Activated CD4-positive, alpha-beta T cell treated with anti-CD3 and anti-CD28 coated beads for 1 hour (primary cell): ENCODE measurements around the gene RSPH9.
"Not testable (repeated sequence)": the region's sequence is repeated elsewhere in the genome, so short reads cannot be mapped to it uniquely, and the experiment has no call there.

Experiments used
- DNase-seq: peaks from one replicate; pipeline ENCODE4 v3.0.0-alpha.2; 2020

The RSPH9 gene

GRCh38 chr6:43689421-43689820, 44.6 kb downstream of the RSPH9 start:
- DNase-seq = no peak

- DNase-seq = no peak
These were observed 50.6 kb downstream of the RSPH9 start for GRCh38 chr6:43695215-43695966.

- DNase-seq = no peak
These were observed 51.1 kb downstream of the RSPH9 start for GRCh38 chr6:43695967-43696291.

GRCh38 chr6:43697421-43697820, 52.6 kb downstream of the RSPH9 start:
- no peak for DNase-seq

GRCh38 chr6:43698584-43699349, 53.9 kb downstream of the RSPH9 start:
- DNase-seq = no peak

GRCh38 chr6:43699564-43700186, 54.8 kb downstream of the RSPH9 start:
- no peak for DNase-seq

GRCh38 chr6:43700939-43701560, 56.2 kb downstream of the RSPH9 start:
- not testable (repeated sequence) for DNase-seq

- no peak for DNase-seq
These were observed 57.3 kb downstream of the RSPH9 start for GRCh38 chr6:43702171-43702533.

GRCh38 chr6:43702534-43703440, 58.0 kb downstream of the RSPH9 start:
- DNase-seq = no peak

- no peak for DNase-seq
These were observed 58.9 kb downstream of the RSPH9 start for GRCh38 chr6:43703512-43704429.

GRCh38 chr6:43705996-43706395, 61.2 kb downstream of the RSPH9 start:
- no peak for DNase-seq

GRCh38 chr6:43706788-43707187, 62.0 kb downstream of the RSPH9 start:
- no peak for DNase-seq

- no peak for DNase-seq
These were observed 62.4 kb downstream of the RSPH9 start for GRCh38 chr6:43707269-43707668.

GRCh38 chr6:43707767-43708166, 62.9 kb downstream of the RSPH9 start:
- no peak for DNase-seq

- DNase-seq = no peak
These were observed 64.2 kb downstream of the RSPH9 start for GRCh38 chr6:43708860-43709653.

GRCh38 chr6:43709654-43710303, 64.9 kb downstream of the RSPH9 start:
- DNase-seq = no peak

GRCh38 chr6:43710576-43710975, 65.7 kb downstream of the RSPH9 start:
- DNase-seq = no peak

GRCh38 chr6:43712579-43712978, 67.7 kb downstream of the RSPH9 start:
- DNase-seq = no peak

- no peak for DNase-seq
These were observed 68.9 kb downstream of the RSPH9 start for GRCh38 chr6:43713643-43714310.
